Heart right ventricle (tissue), 16 donors: ENCODE measurements around the gene C2CD4C. TPM values are rescaled to one million over a fixed set of nuclear protein-coding genes. Genes with fewer than 3 reads are reported as not detected.
A peak's percentile ranks its signal among the peaks of the same experiment; 100 is the strongest.
"Not testable (repeated sequence)": the region's sequence is repeated elsewhere in the genome, so short reads cannot be mapped to it uniquely, and the experiment has no call there.

Experiments
- ATAC-seq, 8 donors: fragments of 200-7000 bp; cut with Tn5 transposase; one replicate each; pipeline ENCODE4 v1.9.1; 2020; ENCODE audit warnings: mild to moderate bottlenecking in 8 of 8, moderate library complexity in 8 of 8, moderate number of reproducible peaks in 1 of 8
- DNase-seq, 2 donors: peaks; one replicate each; pipeline ENCODE4 v3.0.0-alpha.2; 2020
- H3K27ac ChIP-seq, 10 donors: fragments of 200-600 bp; sonication (generic) in 2 of 10; one replicate each; pipeline versions ENCODE4 v1.5.0 to v1.8.0; 2020 to 2022; ENCODE audit warnings: mild to moderate bottlenecking in 3 of 10
- H3K27me3 ChIP-seq, 7 donors: fragments of 200-600 bp; one replicate each; pipeline ENCODE4 v1.8.0; 2021 to 2022; ENCODE audit warnings: mild to moderate bottlenecking in 2 of 7
- H3K36me3 ChIP-seq, 9 donors: fragments of 200-600 bp; sonication (generic) in 1 of 9; one replicate each; pipeline versions ENCODE4 v1.5.0 to v1.8.0; 2020 to 2022; ENCODE audit warnings: mild to moderate bottlenecking in 2 of 9
- H3K4me1 ChIP-seq, 9 donors: fragments of 200-600 bp; sonication (generic) in 1 of 9; one replicate each; pipeline versions ENCODE4 v1.5.0 to v1.8.0; 2020 to 2022; ENCODE audit warnings: mild to moderate bottlenecking in 4 of 9
- H3K4me3 ChIP-seq, 10 donors: fragments of 200-600 bp; sonication (generic) in 2 of 10; one replicate each; pipeline versions ENCODE4 v1.5.0 to v1.8.0; 2020 to 2022; ENCODE audit warnings: mild to moderate bottlenecking in 7 of 10, moderate library complexity in 2 of 10
- H3K9me3 ChIP-seq, 11 donors: fragments of 200-600 bp in 10 of 11; sonication (generic) in 2 of 11; one replicate each; pipeline versions ENCODE4 v1.5.0 to v1.8.0; 2013 to 2022; ENCODE audit warnings: mild to moderate bottlenecking in 2 of 11, control low read depth in 1 of 11, moderate library complexity in 1 of 11
- WGBS, 2 donors: extraction: QIAGEN DNeasy Blood & Tissue Kit; methylation state at CpG; one replicate each; pipeline ENCODE4 v1.1.7; 2013; ENCODE audit warnings: inconsistent platforms in 1 of 2; 5-methylcytosine and 5-hydroxymethylcytosine counted together
- intact Hi-C, 10 donors: fragments of 100-400 bp; cut with DNase I; formaldehyde crosslinking; loops; one replicate each; pipeline versions ENCODE4 v1.11.1 to v1.14.2; 2022
- polyA plus RNA-seq, 2 donors: library from polyadenylated mRNA; stranded (reverse); fragments of 200-250 nt; gene quantifications; one replicate each; pipeline ENCODE4 v1.2.3, GENCODE V29; 2013
- total RNA-seq, 10 donors: library from RNA; stranded (reverse); fragmentation: NEBNext Ultra II Directional in 3 of 10; extraction: Animal tissue kit (Norgen Biotek cat#: 25700) in 3 of 10; gene quantifications; one replicate each; pipeline versions ENCODE4 v1.2.1 to v1.2.4, GENCODE V29; 2021 to 2023
- TF ChIP-seq, protein P1 (sequence below), 9 donors: fragments of 200-600 bp; sonication (generic) in 2 of 9; IDR thresholded peaks; one replicate each; pipeline versions ENCODE4 v1.5.0 to v1.8.0; 2021 to 2022; ENCODE audit warnings: antibody characterized with exemption in 9 of 9, mild to moderate bottlenecking in 5 of 9, moderate library complexity in 1 of 9
- donor health status: Arrhythmogenic right ventricular cardiomyopathy.
- donor health status: ischemic (EF 13 %, LVEDD 7.1; RV severe dilation, severe dysfunction).
- donor health status: healthy with polysubstance abuse.
- donor health status: DM: no; HTN: yes; CAD: no.
- donor health status: DM: no; HTN: no; CAD: no.
- donor health status: ischemic (EF 25% LVEDD 6.9; RV normal size, moderate dysfunction).
- donor health status: ischemic (EF 25% LVEDD 5.7; RV mildly dilated, moderate dysfunction).
- donor health status: healthy.
- donor health status: DM: yes; HTN: yes; CAD: no.
- donor health status: Ischemic cardiomyopathy.
- donor health status: ischemic (EF 35%, LVEDD 5.7; RV mildly dilated, moderate dysfunction).
- donor health status: nonischemic (EF 11% LVEDD 7.7; RV severe dilation, severe dysfunction).
- donor health status: DM: yes; HTN: yes; CAD: no.
- donor health status: PGD.
- donor health status: ischemic (EF 29% LVEDD 5.4; RV normal size, mild dysfunction).
- donor health status: nonischemic (EF 23%, LVEDD 6.1; RV moderate dilation, normal function).

Gene C2CD4C
- total and polyA plus RNA-seq, 12 donors = 0.26 to 2.2 (median 0.79) TPM

DNA sequence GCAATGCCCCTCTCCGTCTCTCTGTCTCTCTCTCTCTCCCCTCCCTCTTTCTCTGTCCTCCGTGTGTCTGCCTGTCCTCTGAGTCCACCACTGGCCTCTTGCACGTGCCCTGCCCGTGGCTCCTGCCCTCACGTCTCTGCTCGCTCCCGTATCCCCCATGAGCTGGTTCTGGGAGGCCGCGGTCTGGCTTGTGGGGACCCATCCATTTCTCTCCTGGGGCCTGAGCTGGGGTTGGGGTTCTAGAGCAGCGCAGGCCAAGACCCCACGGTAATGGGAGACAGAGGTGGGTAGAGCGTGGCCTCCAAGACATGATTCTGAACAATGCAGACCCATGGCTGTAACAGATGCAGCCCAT, 19.0 kb downstream of the C2CD4C start:
- ATAC-seq = no peak
- Histone ChIP-seq H3K27me3 (peaks cover 0 to 44% (median 14%) of the 10 kb centered on the region in 7 donors), H3K4me1 (no peaks in the 10 kb centered on the region), H3K9me3 (peaks cover 0 to 7% (median 0%) of the 10 kb centered on the region in 11 donors), H3K4me3 (no peak overlapping the region), H3K36me3 (no peaks in the 10 kb centered on the region), H3K27ac (no peak overlapping the region)
- TF ChIP-seq, protein P1, sequence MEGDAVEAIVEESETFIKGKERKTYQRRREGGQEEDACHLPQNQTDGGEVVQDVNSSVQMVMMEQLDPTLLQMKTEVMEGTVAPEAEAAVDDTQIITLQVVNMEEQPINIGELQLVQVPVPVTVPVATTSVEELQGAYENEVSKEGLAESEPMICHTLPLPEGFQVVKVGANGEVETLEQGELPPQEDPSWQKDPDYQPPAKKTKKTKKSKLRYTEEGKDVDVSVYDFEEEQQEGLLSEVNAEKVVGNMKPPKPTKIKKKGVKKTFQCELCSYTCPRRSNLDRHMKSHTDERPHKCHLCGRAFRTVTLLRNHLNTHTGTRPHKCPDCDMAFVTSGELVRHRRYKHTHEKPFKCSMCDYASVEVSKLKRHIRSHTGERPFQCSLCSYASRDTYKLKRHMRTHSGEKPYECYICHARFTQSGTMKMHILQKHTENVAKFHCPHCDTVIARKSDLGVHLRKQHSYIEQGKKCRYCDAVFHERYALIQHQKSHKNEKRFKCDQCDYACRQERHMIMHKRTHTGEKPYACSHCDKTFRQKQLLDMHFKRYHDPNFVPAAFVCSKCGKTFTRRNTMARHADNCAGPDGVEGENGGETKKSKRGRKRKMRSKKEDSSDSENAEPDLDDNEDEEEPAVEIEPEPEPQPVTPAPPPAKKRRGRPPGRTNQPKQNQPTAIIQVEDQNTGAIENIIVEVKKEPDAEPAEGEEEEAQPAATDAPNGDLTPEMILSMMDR (IDR thresholded peaks at IDR 0.05) = no peak
- intact Hi-C loops = loop anchor here in 2 of 10 donors (10.0 kb wide), 2 partner anchors 85 to 95 kb away; a partner anchor contains a TSS
- 75 to 84% methylated on average over 11 to 12 of the region's 12 CpGs for WGBS, 2 donors
- DNase-seq = no peak

DNA sequence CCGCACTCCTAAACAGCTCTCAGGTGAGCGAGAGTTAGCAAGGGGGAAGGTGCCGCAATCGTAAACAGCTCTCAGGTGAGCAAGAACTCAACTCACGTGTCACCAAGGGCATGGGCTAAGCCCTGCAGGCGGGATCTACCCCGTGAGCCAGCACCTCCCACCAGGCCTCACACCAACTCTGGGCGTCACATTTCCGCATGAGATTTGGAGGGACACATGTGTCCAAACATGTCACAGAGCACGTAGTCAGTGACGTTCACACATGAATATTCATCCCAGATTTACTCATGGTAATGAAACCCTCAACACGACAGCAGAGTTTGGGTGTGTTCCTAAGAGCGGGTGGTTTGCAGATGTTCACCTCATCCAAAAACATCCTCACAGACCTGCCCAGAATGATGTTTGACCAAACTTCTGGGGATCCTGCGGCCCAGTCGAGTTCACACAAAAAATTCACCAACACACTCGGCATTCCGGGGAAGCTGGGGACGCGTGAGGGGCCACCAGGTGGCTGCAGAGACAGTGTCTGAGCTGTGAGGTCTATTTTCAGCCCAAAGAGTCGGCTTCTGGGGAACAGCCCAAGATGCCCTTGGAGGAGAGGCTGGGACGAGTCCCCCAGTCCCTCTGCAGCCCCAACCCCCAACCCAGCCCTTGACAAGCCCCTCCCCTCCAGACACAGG, 19.6 kb downstream of the C2CD4C start:
- TF ChIP-seq, protein P1 (IDR thresholded peaks at IDR 0.05) = peak in 1 of 9 donors; percentile 4
- DNase-seq (peak in 1 of 2 donors; percentile 2), ATAC-seq (peak in 1 of 8 donors; percentile 37)
- Histone ChIP-seq H3K27ac (no peak overlapping the region), H3K9me3 (peaks cover 0 to 7% (median 0%) of the 10 kb centered on the region in 11 donors), H3K4me3 (no peak overlapping the region), H3K36me3 (no peaks in the 10 kb centered on the region), H3K4me1 (no peaks in the 10 kb centered on the region), H3K27me3 (peaks cover 0 to 47% (median 19%) of the 10 kb centered on the region in 7 donors)
- WGBS, 2 donors = 50 to 63% methylated on average over 21 of the region's 21 CpGs
- intact Hi-C loops = loop anchor here in 2 of 10 donors (10.0 kb wide), 2 partner anchors 85 to 95 kb away; a partner anchor contains a TSS

DNA sequence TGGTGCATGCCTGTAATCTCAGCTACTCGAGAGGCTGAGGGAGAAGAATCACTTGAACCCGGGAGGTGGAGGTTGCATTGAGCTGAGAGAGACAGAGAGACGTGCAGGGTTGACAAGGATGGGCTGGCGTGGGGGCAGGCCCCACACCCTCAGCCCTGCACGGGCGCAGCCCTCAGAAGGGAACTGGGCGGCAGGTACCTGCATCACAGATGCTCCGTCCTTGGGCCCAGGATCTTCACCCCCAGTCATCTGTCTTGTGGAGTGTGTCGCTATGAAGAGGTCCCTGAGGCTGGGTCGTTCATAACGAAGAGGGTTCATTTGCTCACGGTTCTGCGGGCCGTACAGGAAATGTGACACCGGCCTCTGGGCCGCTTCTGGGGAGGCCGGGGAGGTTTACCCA, 20.3 kb downstream of the C2CD4C start:
- TF ChIP-seq, protein P1 (IDR thresholded peaks at IDR 0.05) = no peak
- Histone ChIP-seq H3K9me3 (peaks cover 0 to 7% (median 0%) of the 10 kb centered on the region in 11 donors), H3K27ac (no peak overlapping the region), H3K4me3 (no peak overlapping the region), H3K36me3 (no peaks in the 10 kb centered on the region), H3K4me1 (peaks cover 0 to 2% (median 0%) of the 10 kb centered on the region in 9 donors), H3K27me3 (peaks cover 0 to 54% (median 26%) of the 10 kb centered on the region in 7 donors)
- no peak for ATAC-seq
- WGBS, 2 donors = 78 to 82% methylated on average over 17 of the region's 17 CpGs
- intact Hi-C loops = loop anchor here in 2 of 10 donors (10.0 kb wide), 2 partner anchors 86 to 96 kb away; a partner anchor contains a TSS
- no peak for DNase-seq

DNA sequence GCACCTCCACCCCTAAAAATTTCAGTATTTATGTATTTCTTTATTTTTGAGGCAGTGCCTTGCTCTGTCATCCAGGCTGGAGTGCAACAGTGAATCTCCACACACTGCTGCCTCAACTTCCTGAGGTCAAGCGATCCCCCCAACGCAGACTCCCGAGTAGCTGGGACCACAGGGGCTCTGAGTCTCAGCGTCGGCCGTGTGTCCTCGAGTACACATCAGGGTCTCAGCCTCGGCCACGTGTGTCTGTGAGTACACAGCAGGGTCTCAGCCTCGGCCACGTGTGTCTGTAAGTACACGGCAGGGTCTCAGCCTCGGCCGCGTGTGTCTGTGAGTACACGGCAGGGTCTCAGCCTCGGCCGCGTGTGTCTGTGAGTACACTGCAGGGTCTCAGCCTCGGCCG, 21.2 kb downstream of the C2CD4C start:
- Histone ChIP-seq H3K9me3 (peaks cover 0 to under 1% (median 0%) of the 10 kb centered on the region in 11 donors), H3K27ac (no peak overlapping the region), H3K36me3 (no peaks in the 10 kb centered on the region), H3K4me3 (no peak overlapping the region), H3K4me1 (peaks cover 0 to 5% (median 0%) of the 10 kb centered on the region in 9 donors), H3K27me3 (peaks cover 0 to 63% (median 36%) of the 10 kb centered on the region in 7 donors)
- 77 to 87% methylated on average over 16 to 19 of the region's 21 CpGs for WGBS, 2 donors
- intact Hi-C loops = loop anchor here in 2 of 10 donors (10.0 kb wide), 2 partner anchors 87 to 97 kb away; a partner anchor contains a TSS
- TF ChIP-seq, protein P1 (IDR thresholded peaks at IDR 0.05) = no peak
- DNase-seq (no peak), ATAC-seq (no peak)

DNA sequence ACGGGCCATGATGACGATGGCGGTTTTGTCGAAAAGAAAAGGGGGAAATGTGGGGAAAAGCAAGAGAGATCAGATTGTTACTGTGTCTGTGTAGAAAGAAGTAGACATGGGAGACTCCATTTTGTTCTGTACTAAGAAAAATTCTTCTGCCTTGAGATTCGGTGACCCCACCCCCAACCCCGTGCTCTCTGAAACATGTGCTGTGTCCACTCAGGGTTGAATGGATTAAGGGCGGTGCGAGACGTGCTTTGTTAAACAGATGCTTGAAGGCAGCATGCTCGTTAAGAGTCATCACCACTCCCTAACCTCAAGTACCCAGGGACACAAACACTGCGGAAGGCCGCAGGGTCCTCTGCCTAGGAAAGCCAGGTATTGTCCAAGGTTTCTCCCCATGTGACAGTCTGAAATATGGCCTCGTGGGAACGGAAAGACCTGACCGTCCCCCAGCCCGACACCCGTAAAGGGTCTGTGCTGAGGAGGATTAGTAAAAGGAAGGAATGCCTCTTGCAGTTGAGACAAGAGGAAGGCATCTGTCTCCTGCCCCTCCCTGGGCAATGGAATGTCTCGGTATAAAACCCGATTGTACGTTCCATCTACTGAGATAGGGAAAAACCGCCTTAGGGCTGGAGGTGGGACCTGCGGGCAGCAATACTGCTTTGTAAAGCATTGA, 22.2 kb downstream of the C2CD4C start:
- intact Hi-C loops = loop anchor here in 2 of 10 donors (10.0 kb wide), 2 partner anchors 88 to 98 kb away; a partner anchor contains a TSS
- H3K27me3 ChIP-seq = peaks cover 0 to 66% (median 39%) of the 10 kb centered on the region in 7 donors
- 20 to 22% methylated on average over 8 to 13 of the region's 22 CpGs for WGBS, 2 donors

DNA sequence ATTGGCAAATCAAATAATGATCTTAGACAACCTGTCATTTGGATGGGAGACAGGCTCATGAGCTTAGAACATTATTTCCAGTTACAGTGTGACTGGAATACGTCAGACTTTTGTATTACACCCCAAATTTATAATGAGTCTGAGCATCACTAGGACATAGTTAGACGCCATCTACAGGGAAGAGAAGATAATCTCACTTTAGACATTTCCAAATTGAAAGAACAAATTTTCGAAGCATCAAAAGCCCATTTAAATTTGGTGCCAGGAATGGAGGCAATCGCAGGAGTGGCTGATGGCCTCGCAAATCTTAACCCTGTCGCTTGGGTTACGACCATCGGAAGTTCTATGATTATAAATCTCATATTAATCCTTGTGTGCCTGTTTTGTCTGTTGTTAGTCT, 22.8 kb downstream of the C2CD4C start:
- H3K36me3 ChIP-seq, H3K4me3 ChIP-seq, H3K27ac ChIP-seq, H3K9me3 ChIP-seq, H3K4me1 ChIP-seq, ATAC-seq, DNase-seq: not testable (repeated sequence)
- H3K27me3 ChIP-seq = peaks cover 0 to 66% (median 39%) of the 10 kb centered on the region in 7 donors
- WGBS, 2 donors = 52 to 79% methylated on average over 8 of the region's 8 CpGs
- intact Hi-C loops = loop anchor here in 2 of 10 donors (10.0 kb wide), 2 partner anchors 89 to 99 kb away; a partner anchor contains a TSS

More for the DNA sequence above, 22.2 kb downstream of the C2CD4C start:
- not testable (repeated sequence) for H3K4me3 ChIP-seq, H3K36me3 ChIP-seq, H3K9me3 ChIP-seq, DNase-seq, H3K27ac ChIP-seq, ATAC-seq, H3K4me1 ChIP-seq
